Lower leg skin (tissue), 3 donors: ENCODE measurements around the gene RBPJ.

Experiments
- CTCF ChIP-seq, 3 donors: fragments of 450-650 bp; IDR thresholded peaks; one replicate each; pipeline ENCODE4 v1.5.1; 2016; ENCODE audit warnings: antibody characterized with exemption in 3 of 3, mild to moderate bottlenecking in 3 of 3, moderate library complexity in 2 of 3
- POLR2A ChIP-seq, 2 donors: fragments of 450-650 bp; IDR thresholded peaks; one replicate each; pipeline ENCODE4 v1.6.1; 2016 to 2017; ENCODE audit warnings: antibody characterized with exemption in 2 of 2, mild to moderate bottlenecking in 1 of 2, moderate library complexity in 1 of 2

- TF ChIP-seq CTCF (IDR thresholded peaks at IDR 0.05) (no peak), POLR2A (IDR thresholded peaks at IDR 0.05) (no peak)
Observed at GRCh38 chr4:26425953-26426352, 105.1 kb downstream of the RBPJ start.
